NCI-H2171 (cell line): Measurements from ENCODE around the gene WWOX.

ENCODE experiments used
- DNase-seq: peaks from one replicate; lab custom pipeline; 2025; lab: John Stamatoyannopoulos, UW

Gene WWOX

GRCh38 chr16:78953526-78953925 lies 854.1 kb downstream of the WWOX start:
- no peak for DNase-seq

- no peak for DNase-seq
Observed at GRCh38 chr16:78955206-78955605, 855.8 kb downstream of the WWOX start.

GRCh38 chr16:78956859-78957258 lies 857.4 kb downstream of the WWOX start:
- no peak for DNase-seq

GRCh38 chr16:78957317-78958100 lies 858.1 kb downstream of the WWOX start:
- no peak for DNase-seq

- no peak for DNase-seq
Observed at GRCh38 chr16:78961464-78961863, 862.0 kb downstream of the WWOX start.

GRCh38 chr16:78962457-78962929 lies 863.0 kb downstream of the WWOX start:
- DNase-seq: no peak

GRCh38 chr16:78967948-78968347 lies 868.5 kb downstream of the WWOX start:
- DNase-seq: no peak

- DNase-seq: no peak
Observed at GRCh38 chr16:78969721-78970120, 870.3 kb downstream of the WWOX start.

- no peak for DNase-seq
Observed at GRCh38 chr16:78970650-78971049, 871.2 kb downstream of the WWOX start.

GRCh38 chr16:78972006-78972405 lies 872.6 kb downstream of the WWOX start:
- DNase-seq: no peak

GRCh38 chr16:78972986-78973385 lies 873.5 kb downstream of the WWOX start:
- DNase-seq: no peak

GRCh38 chr16:78976212-78976611 lies 876.8 kb downstream of the WWOX start:
- DNase-seq: no peak

- no peak for DNase-seq
Observed at GRCh38 chr16:78980825-78981224, 881.4 kb downstream of the WWOX start.

- DNase-seq: no peak
Observed at GRCh38 chr16:78982096-78982744, 882.8 kb downstream of the WWOX start.

GRCh38 chr16:78984324-78984723 lies 884.9 kb downstream of the WWOX start:
- DNase-seq: no peak

- DNase-seq: no peak
Observed at GRCh38 chr16:78984887-78985464, 885.5 kb downstream of the WWOX start.

- no peak for DNase-seq
Observed at GRCh38 chr16:78985716-78986605, 886.5 kb downstream of the WWOX start.

- DNase-seq: no peak
Observed at GRCh38 chr16:78987666-78988065, 888.2 kb downstream of the WWOX start.

GRCh38 chr16:78988361-78988969 lies 889.0 kb downstream of the WWOX start:
- no peak for DNase-seq

GRCh38 chr16:78990309-78990701 lies 890.9 kb downstream of the WWOX start:
- no peak for DNase-seq

- no peak for DNase-seq
Observed at GRCh38 chr16:78992001-78992400, 892.5 kb downstream of the WWOX start.

GRCh38 chr16:78993346-78993745 lies 893.9 kb downstream of the WWOX start:
- DNase-seq: no peak
